Endothelial cell of umbilical vein (primary cell): Measurements from ENCODE around the gene KLK8. TPM values are rescaled to one million over a fixed set of nuclear protein-coding genes. Genes with fewer than 3 reads are reported as not detected.

ENCODE experiments used
- BruUV-seq: library from RNA; stranded (reverse); fragments of 400-500 nt; replicated peaks from 2 replicates; lab custom pipeline; 2021; lab: Mats Ljungman, UMichigan
- CTCF ChIA-PET: fragments of 300-600, 350-600 bp; sonication (Branson Sonifier 250); formaldehyde crosslinking; loops from one replicate; lab custom pipeline; 2021; ENCODE audit warnings: antibody characterized with exemption, inconsistent platforms; lab: Charles Lee
- POLR2A ChIA-PET: fragments of 300-600, 350-600 bp; sonication (Branson Sonifier 250); formaldehyde crosslinking; loops from one replicate; lab custom pipeline; 2021; ENCODE audit warnings: antibody characterized with exemption, inconsistent platforms; lab: Charles Lee
- DNase-seq: peaks from one replicate; pipeline ENCODE4 v3.0.0-alpha.2; 2011; ENCODE audit warnings: low read depth, low spot score
- FAIRE-seq: peaks from 2 replicates; lab custom pipeline; 2011; peaks lifted over from hg19 to GRCh38; lab: Jason Lieb, UNC
- H2AFZ ChIP-seq: 2 replicates; pipeline ENCODE4 v1.6.0; 2012; ENCODE audit warnings: low read depth, low read length, control low read depth, inconsistent platforms
- H3K27ac ChIP-seq: 2 replicates; pipeline ENCODE4 v1.5.1; 2011; ENCODE audit warnings: low read depth, mild to moderate bottlenecking, control low read depth, low read length, moderate library complexity; ENCODE audit not compliant: insufficient read depth
- H3K27me3 ChIP-seq, 2 experiments: 2 replicates each; pipeline versions ENCODE4 v1.6.0 to v1.6.1; 2011; ENCODE audit warnings: low read length in 2 of 2, mixed read lengths in 1 of 2; ENCODE audit not compliant: control insufficient read depth in 2 of 2, insufficient read depth in 2 of 2
- H3K36me3 ChIP-seq, 2 experiments: 2 replicates in 1 of 2; 3 replicates in 1 of 2; pipeline ENCODE4 v1.5.1; 2011; ENCODE audit warnings: low read length in 2 of 2, mild to moderate bottlenecking in 1 of 2, moderate library complexity in 1 of 2; ENCODE audit not compliant: control insufficient read depth in 2 of 2, insufficient read depth in 2 of 2; ENCODE audit errors: extremely low read depth in 1 of 2
- H3K4me1 ChIP-seq: 3 replicates; pipeline ENCODE4 v1.5.1; 2011; ENCODE audit warnings: mild to moderate bottlenecking, low read length; ENCODE audit not compliant: control insufficient read depth, insufficient read depth; ENCODE audit errors: extremely low read depth
- H3K4me2 ChIP-seq: 2 replicates; pipeline ENCODE4 v1.6.1; 2011; ENCODE audit warnings: low read length, control low read depth, mixed read lengths; ENCODE audit not compliant: insufficient read depth
- H3K4me3 ChIP-seq, 3 experiments: fragments of 200-600 bp in 1 of 3; sonication (generic), shearing (Covaris generic) in 1 of 3; replicated peaks in 1 of 3; 2 replicates each; pipeline ENCODE4 v1.5.1; 2011 to 2016; ENCODE audit warnings: control low read depth in 3 of 3, low read length in 3 of 3, mild to moderate bottlenecking in 2 of 3, inconsistent platforms in 1 of 3, low read depth in 1 of 3, moderate library complexity in 1 of 3; ENCODE audit not compliant: insufficient read depth in 1 of 3
- H3K79me2 ChIP-seq: 2 replicates; pipeline ENCODE4 v1.6.0; 2012; ENCODE audit warnings: low read length, inconsistent platforms; ENCODE audit not compliant: control insufficient read depth, insufficient read depth
- H3K9ac ChIP-seq: replicated peaks from 2 replicates; pipeline ENCODE3; 2011; ENCODE audit warnings: low read length, control low read depth; ENCODE audit not compliant: insufficient read depth; ENCODE audit errors: extremely low read depth
- H3K9me1 ChIP-seq: replicated peaks from 3 replicates; pipeline ENCODE4 v1.6.0; 2011; ENCODE audit warnings: mild to moderate bottlenecking, low read length; ENCODE audit not compliant: control insufficient read depth, insufficient read depth; ENCODE audit errors: extremely low read depth
- H3K9me3 ChIP-seq: replicated peaks from 2 replicates; pipeline ENCODE4 v1.5.1; 2012; ENCODE audit warnings: low read length, inconsistent platforms; ENCODE audit not compliant: control insufficient read depth, insufficient read depth
- H4K20me1 ChIP-seq: replicated peaks from 2 replicates; pipeline ENCODE3; 2011; ENCODE audit warnings: mild to moderate bottlenecking, low read length; ENCODE audit not compliant: control insufficient read depth, insufficient read depth; ENCODE audit errors: extremely low read depth
- EZH2 ChIP-seq: IDR thresholded peaks from 2 replicates; pipeline ENCODE4 v1.6.1; 2012; ENCODE audit warnings: borderline replicate concordance, low read depth, mild to moderate bottlenecking, moderate library complexity, low read length, inconsistent platforms; ENCODE audit not compliant: severe bottlenecking
- FOS ChIP-seq: IDR thresholded peaks from 2 replicates; pipeline ENCODE4 v1.6.1; 2011; ENCODE audit warnings: mild to moderate bottlenecking, low read length, moderate library complexity, borderline replicate concordance; ENCODE audit not compliant: insufficient read depth
- GATA2 ChIP-seq: IDR thresholded peaks from 2 replicates; pipeline ENCODE4 v1.7.0; 2011; ENCODE audit warnings: low read depth, mild to moderate bottlenecking, moderate library complexity, mixed read lengths, low read length; ENCODE audit not compliant: insufficient read length, insufficient read depth
- JUN ChIP-seq: IDR thresholded peaks from 2 replicates; pipeline ENCODE4 v1.6.1; 2011; ENCODE audit warnings: borderline replicate concordance, low read depth; ENCODE audit not compliant: insufficient read length, insufficient read depth
- MYC ChIP-seq: IDR thresholded peaks from one replicate; pipeline ENCODE4 v1.6.1; 2011; ENCODE audit warnings: mild to moderate bottlenecking, low read depth, low read length
- POLR2A ChIP-seq: IDR thresholded peaks from 2 replicates; pipeline ENCODE4 v1.6.1; 2012; ENCODE audit warnings: low read depth, mild to moderate bottlenecking, control low read depth, low read length
- POLR2AphosphoS5 ChIP-seq: IDR thresholded peaks from 2 replicates; pipeline ENCODE4 v1.6.1; 2012; ENCODE audit warnings: low read depth, mild to moderate bottlenecking, control low read depth, low read length, moderate library complexity; ENCODE audit not compliant: insufficient read depth
- dilution Hi-C: fragments of 300-500 bp; cut with MboI; formaldehyde crosslinking; loops from one replicate; pipeline ENCODE4 v1.15.0; 2019; ENCODE audit warnings: low sequenced_read_pairs; ENCODE audit not compliant: extremely low pct_ligation_motif_present
- intact Hi-C: fragments of 100-400 bp; cut with micrococcal nuclease; formaldehyde crosslinking; loops from one replicate; pipeline ENCODE4 v1.10.0; 2022
- polyA plus RNA-seq, 4 experiments: library from polyadenylated mRNA; depleted of rRNA in 3 of 4; stranded (reverse) in 3 of 4; unstranded in 1 of 4; fragments of >200 nt; gene quantifications; 2 replicates each; pipeline versions ENCODE4 v1.2.1 to v1.2.3, GENCODE V29; 2011 to 2012; ENCODE audit warnings: missing spikeins in 1 of 4
- total RNA-seq: library from RNA; stranded (reverse); gene quantifications from 2 replicates; pipeline ENCODE4 v1.2.3, GENCODE V29; 2021
- TF ChIP-seq, protein P1 (sequence below), 2 donors: IDR thresholded peaks; 1 replicate in 1 of 2; 2 replicates in 1 of 2; pipeline ENCODE4 v1.5.1; 2011; ENCODE audit warnings: low read length in 2 of 2, mild to moderate bottlenecking in 2 of 2, moderate library complexity in 2 of 2, control low read depth in 1 of 2, inconsistent platforms in 1 of 2, low read depth in 1 of 2; ENCODE audit not compliant: insufficient read depth in 1 of 2; ENCODE audit errors: extremely low read depth in 1 of 2
- TF ChIP-seq, protein P2 (sequence below): IDR thresholded peaks from 2 replicates; pipeline ENCODE4 v1.6.1; 2011; ENCODE audit not compliant: insufficient read depth, insufficient read length

The KLK8 gene
- total and polyA plus RNA-seq, 2 donors (not counting 3 experiments of a cell fraction or from before 2014, with no cell fraction given) = not detected

DNA sequence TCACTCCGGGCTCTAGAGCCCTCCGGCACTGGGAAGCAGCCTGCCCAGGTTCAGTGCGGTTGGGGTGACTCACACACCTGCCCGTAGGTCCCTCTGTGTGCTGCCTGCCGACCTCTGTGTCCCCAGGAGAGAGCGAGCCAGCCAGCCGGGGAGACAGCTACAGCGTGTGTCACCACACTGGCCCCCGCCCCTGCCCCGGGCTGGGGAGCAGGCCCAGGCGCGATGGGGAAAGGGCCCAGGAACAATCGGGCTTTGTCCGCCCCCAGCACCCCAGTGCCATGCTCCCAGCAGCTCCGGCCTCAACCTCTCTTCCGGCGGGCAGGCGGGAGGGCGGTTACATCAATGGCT, 32.0 kb downstream of the KLK8 start, which contains the start of gene KLK6:
KLK6 (minus strand) TSS at position 179 of the 348 bp plus-strand sequence. CDS start 1,487 bp downstream, outside the sequence.
- no TSS peak for BruUV-seq
- Histone ChIP-seq H3K9me1 (no peaks in the 10 kb centered on the region), H3K9ac (no peak within 1 kb of the TSS), H3K9me3 (no peaks in the 10 kb centered on the region), H3K36me3 (no peaks in the 10 kb centered on the region), H3K4me3 (no peak within 1 kb of the TSS), H2AFZ (no peak within 1 kb of the TSS), H3K4me1 (no peaks in the 10 kb centered on the region), H4K20me1 (no peaks in the 10 kb centered on the region), H3K4me2 (no peak within 1 kb of the TSS), H3K27me3 (no peaks in the 10 kb centered on the region), H3K79me2 (no peaks in the 10 kb centered on the region), H3K27ac (no peak within 1 kb of the TSS)
- no peak for FAIRE-seq
- intact Hi-C loops (no loop called here), dilution Hi-C loops (no loop called here)
- TF ChIP-seq EZH2 = no peak
- no peak for TF ChIP-seq POLR2AphosphoS5
- no peak for TF ChIP-seq MYC
- TF ChIP-seq, protein P1, sequence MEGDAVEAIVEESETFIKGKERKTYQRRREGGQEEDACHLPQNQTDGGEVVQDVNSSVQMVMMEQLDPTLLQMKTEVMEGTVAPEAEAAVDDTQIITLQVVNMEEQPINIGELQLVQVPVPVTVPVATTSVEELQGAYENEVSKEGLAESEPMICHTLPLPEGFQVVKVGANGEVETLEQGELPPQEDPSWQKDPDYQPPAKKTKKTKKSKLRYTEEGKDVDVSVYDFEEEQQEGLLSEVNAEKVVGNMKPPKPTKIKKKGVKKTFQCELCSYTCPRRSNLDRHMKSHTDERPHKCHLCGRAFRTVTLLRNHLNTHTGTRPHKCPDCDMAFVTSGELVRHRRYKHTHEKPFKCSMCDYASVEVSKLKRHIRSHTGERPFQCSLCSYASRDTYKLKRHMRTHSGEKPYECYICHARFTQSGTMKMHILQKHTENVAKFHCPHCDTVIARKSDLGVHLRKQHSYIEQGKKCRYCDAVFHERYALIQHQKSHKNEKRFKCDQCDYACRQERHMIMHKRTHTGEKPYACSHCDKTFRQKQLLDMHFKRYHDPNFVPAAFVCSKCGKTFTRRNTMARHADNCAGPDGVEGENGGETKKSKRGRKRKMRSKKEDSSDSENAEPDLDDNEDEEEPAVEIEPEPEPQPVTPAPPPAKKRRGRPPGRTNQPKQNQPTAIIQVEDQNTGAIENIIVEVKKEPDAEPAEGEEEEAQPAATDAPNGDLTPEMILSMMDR (IDR thresholded peaks at IDR 0.05; ENCODE audit: extremely low read depth in 1 of 2, insufficient read depth in 1 of 2, low read depth in 1 of 2, low read length in 2 of 2) = no peak
- no peak for TF ChIP-seq GATA2
- TF ChIP-seq FOS = no peak
- no peak for TF ChIP-seq POLR2A
- no peak for TF ChIP-seq JUN
- TF ChIP-seq, protein P2, sequence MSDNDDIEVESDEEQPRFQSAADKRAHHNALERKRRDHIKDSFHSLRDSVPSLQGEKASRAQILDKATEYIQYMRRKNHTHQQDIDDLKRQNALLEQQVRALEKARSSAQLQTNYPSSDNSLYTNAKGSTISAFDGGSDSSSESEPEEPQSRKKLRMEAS = no peak
- POLR2A ChIA-PET = no interaction called here
- CTCF ChIA-PET = interaction anchor here (1.0 kb wide), 1 partner anchor 48 kb away, joined by 3 read pairs; no protein-coding TSS in a partner anchor
- DNase-seq = no peak
